HEK293T (cell line): Measurements from ENCODE around the gene MYBPHL.
"Not testable (repeated sequence)": the region's sequence is repeated elsewhere in the genome, so short reads cannot be mapped to it uniquely, and the experiment has no call there.

ENCODE experiments used
- CTCF ChIA-PET: fragments of 350-600 bp; formaldehyde crosslinking; extraction: SDS; loops from one replicate; lab custom pipeline; 2021; ENCODE audit warnings: antibody characterized with exemption, inconsistent platforms; lab: Yijun Ruan, JAX
- POLR2A ChIA-PET: fragments of 350-600 bp; formaldehyde crosslinking; extraction: SDS; loops from one replicate; lab custom pipeline; 2020; ENCODE audit warnings: antibody characterized with exemption, inconsistent platforms; lab: Yijun Ruan, JAX
- DNase-seq: peaks from one replicate; pipeline ENCODE4 v3.0.0; 2012; ENCODE audit warnings: mixed read lengths; ENCODE audit errors: extremely low spot score
- ARNT ChIP-seq: fragments of 450-650 bp; IDR thresholded peaks from 2 replicates; pipeline ENCODE4 v1.6.1; 2017; ENCODE audit warnings: mild to moderate bottlenecking
- BHLHE40 ChIP-seq: fragments of 450-650 bp; IDR thresholded peaks from 2 replicates; pipeline ENCODE4 v1.6.1; 2016; ENCODE audit warnings: mild to moderate bottlenecking, moderate library complexity, borderline replicate concordance
- CTBP1 ChIP-seq: fragments of 450-650 bp; IDR thresholded peaks from 2 replicates; pipeline ENCODE4 v1.6.1; 2016; ENCODE audit warnings: borderline replicate concordance
- ELF4 ChIP-seq: fragments of 450-650 bp; IDR thresholded peaks from 2 replicates; pipeline ENCODE4 v1.6.1; 2017; ENCODE audit warnings: antibody characterized with exemption
- FOXA1 ChIP-seq: fragments of 450-650 bp; IDR thresholded peaks from 2 replicates; pipeline ENCODE4 v1.6.1; 2016; ENCODE audit warnings: mild to moderate bottlenecking
- FOXK2 ChIP-seq: fragments of 450-650 bp; IDR thresholded peaks from 2 replicates; pipeline ENCODE4 v1.6.1; 2016; ENCODE audit warnings: mild to moderate bottlenecking
- FOXM1 ChIP-seq: fragments of 450-650 bp; IDR thresholded peaks from 2 replicates; pipeline ENCODE4 v1.6.1; 2017; ENCODE audit warnings: mild to moderate bottlenecking, borderline replicate concordance
- HDGF ChIP-seq: fragments of 450-650 bp; IDR thresholded peaks from 2 replicates; pipeline ENCODE4 v1.6.1; 2017; ENCODE audit warnings: antibody characterized with exemption, borderline replicate concordance
- L3MBTL2 ChIP-seq: fragments of 450-650 bp; conservative IDR thresholded peaks from 2 replicates; pipeline ENCODE4 v1.6.1; 2016; ENCODE audit warnings: mild to moderate bottlenecking
- LEF1 ChIP-seq: fragments of 450-650 bp; IDR thresholded peaks from 2 replicates; pipeline ENCODE4 v1.6.1; 2017; ENCODE audit warnings: mild to moderate bottlenecking, borderline replicate concordance
- NFRKB ChIP-seq: fragments of 450-650 bp; IDR thresholded peaks from 2 replicates; pipeline ENCODE4 v1.6.1; 2016; ENCODE audit warnings: mild to moderate bottlenecking, moderate library complexity
- SP1 ChIP-seq: fragments of 450-650 bp; IDR thresholded peaks from 2 replicates; pipeline ENCODE4 v1.6.1; 2017
- SUZ12 ChIP-seq: fragments of 450-650 bp; IDR thresholded peaks from 2 replicates; pipeline ENCODE4 v1.6.1; 2016; ENCODE audit warnings: mild to moderate bottlenecking
- TARDBP ChIP-seq: fragments of 450-650 bp; IDR thresholded peaks from 2 replicates; pipeline ENCODE4 v1.6.1; 2016
- ZNF384 ChIP-seq: fragments of 450-650 bp; IDR thresholded peaks from 2 replicates; pipeline ENCODE4 v1.6.1; 2016
- TF ChIP-seq, protein P1 (sequence below): fragments of 450-650 bp; IDR thresholded peaks from 2 replicates; pipeline ENCODE4 v1.6.1; 2016

MYBPHL gene

GRCh38 chr1:109312246-109312645 lies 5.4 kb upstream of the MYBPHL start:
- ChIA-PET CTCF (no interaction called here), POLR2A (no interaction called here)
- no peak for DNase-seq
- TF ChIP-seq TARDBP (no peak), FOXK2 (no peak), FOXA1 (no peak), SUZ12 (no peak), BHLHE40 (no peak), NFRKB (no peak), HDGF (no peak), LEF1 (no peak), SP1 (no peak), FOXM1 (no peak), ZNF384 (no peak), ELF4 (no peak), L3MBTL2 (no peak), ARNT (no peak), CTBP1 (no peak)
- TF ChIP-seq, protein P1, sequence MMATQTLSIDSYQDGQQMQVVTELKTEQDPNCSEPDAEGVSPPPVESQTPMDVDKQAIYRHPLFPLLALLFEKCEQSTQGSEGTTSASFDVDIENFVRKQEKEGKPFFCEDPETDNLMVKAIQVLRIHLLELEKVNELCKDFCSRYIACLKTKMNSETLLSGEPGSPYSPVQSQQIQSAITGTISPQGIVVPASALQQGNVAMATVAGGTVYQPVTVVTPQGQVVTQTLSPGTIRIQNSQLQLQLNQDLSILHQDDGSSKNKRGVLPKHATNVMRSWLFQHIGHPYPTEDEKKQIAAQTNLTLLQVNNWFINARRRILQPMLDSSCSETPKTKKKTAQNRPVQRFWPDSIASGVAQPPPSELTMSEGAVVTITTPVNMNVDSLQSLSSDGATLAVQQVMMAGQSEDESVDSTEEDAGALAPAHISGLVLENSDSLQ, result no peak

DNA sequence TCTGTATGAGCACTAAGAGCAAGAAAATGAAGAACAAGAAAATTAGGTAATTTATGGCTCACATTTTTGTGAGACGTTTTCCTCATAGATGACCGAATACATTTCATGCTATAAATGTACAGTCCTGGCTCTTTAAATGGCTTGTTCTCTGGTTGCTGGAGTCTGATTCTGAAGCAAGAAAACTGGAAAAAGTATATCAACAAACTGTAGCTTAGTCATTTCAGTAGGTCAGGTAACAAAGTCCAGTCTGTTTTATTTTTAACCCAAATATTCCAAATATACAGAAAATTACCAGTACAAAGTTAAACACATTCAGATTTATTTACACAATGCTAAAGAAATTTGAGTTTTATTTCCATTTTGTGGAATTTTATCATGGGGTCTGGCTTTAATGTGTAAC lies 2.5 kb upstream of the MYBPHL start:
- ChIA-PET CTCF (no interaction called here), POLR2A (no interaction called here)
- no peak for TF ChIP-seq BHLHE40
- TF ChIP-seq ZNF384, result no peak
- TF ChIP-seq, protein P1, result no peak
- TF ChIP-seq ARNT, result no peak
- no peak for TF ChIP-seq HDGF
- TF ChIP-seq L3MBTL2, result no peak
- no peak for TF ChIP-seq LEF1
- no peak for TF ChIP-seq NFRKB
- no peak for TF ChIP-seq CTBP1
- TF ChIP-seq FOXM1, result no peak
- no peak for TF ChIP-seq SP1
- TF ChIP-seq ELF4, result no peak
- no peak for TF ChIP-seq FOXK2
- TF ChIP-seq FOXA1, result no peak
- no peak for TF ChIP-seq SUZ12
- no peak for TF ChIP-seq TARDBP
- DNase-seq, result no peak

DNA sequence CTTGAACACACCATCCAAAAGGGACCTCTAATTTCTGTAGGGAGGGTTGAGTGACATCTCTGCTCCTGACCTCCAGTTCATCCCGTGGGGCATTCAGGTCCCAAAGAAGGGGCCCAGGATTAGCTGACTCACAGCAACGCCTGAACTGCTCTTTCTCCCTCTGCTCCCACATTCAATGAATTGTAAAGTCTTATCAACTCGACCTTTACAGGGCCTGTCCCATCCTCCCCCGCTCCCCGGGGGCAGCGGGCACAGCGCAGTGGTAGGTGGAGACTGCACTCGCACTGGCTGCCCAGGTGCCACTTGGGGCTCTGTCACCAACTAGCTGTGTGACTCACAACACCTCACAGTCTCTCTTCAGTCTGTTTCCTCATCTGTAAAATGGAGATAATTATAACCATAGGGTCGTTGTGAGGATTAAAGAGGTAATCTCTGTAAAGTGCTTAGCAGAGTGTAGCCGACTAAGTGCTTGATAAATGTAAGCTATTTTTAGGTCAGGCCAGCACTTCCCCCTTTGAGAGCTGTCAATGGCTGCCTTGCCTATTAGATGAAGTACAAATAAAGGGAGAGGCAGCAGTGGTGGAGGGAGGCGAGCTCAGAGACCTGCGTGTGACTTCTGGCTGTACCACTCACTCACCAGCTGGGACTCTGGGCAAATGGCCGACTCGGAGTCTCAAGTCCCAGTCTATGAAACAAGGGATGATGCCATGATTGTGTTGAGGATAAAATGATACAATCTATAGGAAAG lies 637 bp upstream of the MYBPHL start:
- DNase-seq, result no peak

DNA sequence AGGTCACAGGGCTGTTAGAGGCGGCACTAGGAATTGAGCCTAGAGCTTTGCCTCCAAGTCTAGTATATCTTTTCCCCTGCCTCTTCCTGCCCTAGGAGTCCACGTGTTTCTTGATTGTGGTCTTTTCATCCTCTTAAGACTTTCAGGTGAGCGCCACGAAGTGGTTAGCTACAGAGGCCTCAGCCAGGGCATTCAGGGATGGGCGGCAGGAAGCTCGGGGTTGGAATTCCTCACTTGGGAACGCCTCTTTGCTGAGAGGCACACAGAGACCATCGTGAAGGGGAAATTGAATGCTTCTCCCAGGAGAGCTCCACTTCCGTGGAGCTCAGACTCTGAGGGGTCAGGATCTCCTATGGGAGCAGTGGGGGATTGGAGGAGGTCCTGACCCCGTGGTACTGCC lies 820 bp downstream of the MYBPHL start:
- CTCF ChIA-PET, result interaction anchor here (1.4 kb wide), 1 partner anchor 226 kb away, joined by 4 read pairs; no protein-coding TSS in a partner anchor
- DNase-seq, POLR2A ChIA-PET: not testable (repeated sequence)

More for the DNA sequence above, 637 bp upstream of the MYBPHL start:
- ChIA-PET CTCF (interaction anchor here (0.6 to 1.0 kb wide), 4 partner anchors 10 to 654 kb away, joined by 3 to 5 read pairs (median 4); no protein-coding TSS in a partner anchor), POLR2A (interaction anchor here (0.7 to 1.4 kb wide), 2 partner anchors 11 to 25 kb away, joined by 3 to 5 read pairs; partner anchors contain the start of gene PSRC1)
- TF ChIP-seq SP1 (no peak), FOXK2 (no peak), FOXM1 (no peak), CTBP1 (no peak), ZNF384 (no peak), ELF4 (no peak), FOXA1 (no peak), BHLHE40 (no peak)

DNA sequence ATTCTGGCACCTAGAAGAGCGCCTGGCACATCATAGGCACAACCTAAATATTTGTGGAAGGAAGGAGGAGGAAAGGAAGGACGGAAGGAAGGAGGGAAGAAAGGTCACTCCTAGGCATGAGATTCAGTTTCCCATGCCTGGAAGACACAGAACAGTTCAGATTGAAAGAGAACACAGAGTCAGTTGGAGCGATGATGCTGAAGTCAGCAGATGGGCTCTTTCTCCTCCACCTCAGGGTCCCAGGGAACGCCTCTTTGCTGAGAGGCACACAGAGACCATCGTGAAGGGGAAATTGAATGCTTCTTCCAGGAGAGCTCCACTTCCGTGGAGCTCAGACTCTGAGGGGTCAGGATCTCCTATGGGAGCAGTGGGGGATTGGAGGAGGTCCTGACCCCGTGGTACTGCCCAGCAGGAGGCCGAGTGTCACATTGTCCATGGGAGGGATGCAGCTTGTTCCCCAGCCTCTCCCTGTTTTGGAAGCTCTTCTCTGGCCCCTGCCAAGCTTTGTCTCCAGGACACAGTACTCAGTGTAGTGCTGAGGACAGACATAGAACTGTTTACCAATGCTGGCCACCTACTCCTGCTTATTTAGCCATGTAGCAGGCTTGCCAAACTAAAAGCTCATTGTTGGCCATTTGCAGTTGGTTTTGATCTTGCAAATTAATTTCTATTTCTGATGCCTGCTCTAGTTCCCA lies 2.4 kb downstream of the MYBPHL start:
- DNase-seq, result no peak
- ChIA-PET POLR2A (interaction anchor here (0.6 to 1.1 kb wide), 2 partner anchors 14 to 21 kb away, joined by 3 to 5 read pairs; partner anchors contain the start of gene PSRC1), CTCF (no interaction called here)
- TF ChIP-seq LEF1, result no peak
- no peak for TF ChIP-seq HDGF
- no peak for TF ChIP-seq TARDBP
- no peak for TF ChIP-seq ELF4
- no peak for TF ChIP-seq FOXK2
- no peak for TF ChIP-seq L3MBTL2
- no peak for TF ChIP-seq ARNT
- TF ChIP-seq SUZ12, result no peak
- no peak for TF ChIP-seq ZNF384
- no peak for TF ChIP-seq CTBP1
- no peak for TF ChIP-seq NFRKB
- TF ChIP-seq BHLHE40, result no peak

DNA sequence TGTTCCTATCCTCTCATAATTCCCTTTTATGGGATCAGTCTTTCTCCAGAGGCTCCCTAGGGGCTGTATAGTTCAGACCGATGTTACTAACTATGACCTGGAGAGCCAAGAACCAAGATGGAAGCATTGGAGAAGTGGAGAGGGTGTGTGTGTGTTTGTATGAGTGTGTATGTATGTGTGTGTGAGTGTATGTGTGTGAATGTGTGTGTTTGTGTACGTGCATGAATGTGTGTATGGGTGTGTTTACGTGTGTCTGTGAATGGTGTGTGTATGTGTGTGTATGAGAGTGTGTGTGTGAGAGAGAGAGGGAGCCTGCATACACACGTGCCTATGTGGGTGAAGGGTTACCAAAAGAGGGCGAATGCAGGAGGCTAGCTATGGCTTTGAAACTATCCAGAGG lies 4.9 kb downstream of the MYBPHL start:
- TF ChIP-seq ELF4, result no peak
- no peak for TF ChIP-seq TARDBP
- no peak for TF ChIP-seq NFRKB
- no peak for TF ChIP-seq FOXM1
- TF ChIP-seq, protein P1, result no peak
- TF ChIP-seq L3MBTL2, result no peak
- no peak for TF ChIP-seq CTBP1
- TF ChIP-seq SP1, result no peak
- TF ChIP-seq FOXA1, result no peak
- no peak for TF ChIP-seq BHLHE40
- no peak for TF ChIP-seq FOXK2
- TF ChIP-seq ARNT, result no peak
- no peak for TF ChIP-seq ZNF384
- no peak for TF ChIP-seq HDGF
- no peak for TF ChIP-seq SUZ12
- TF ChIP-seq LEF1, result no peak
- ChIA-PET POLR2A (no interaction called here), CTCF (no interaction called here)
- no peak for DNase-seq
